Testis (tissue), 3 donors: ENCODE measurements around the gene JSRP1. TPM values are rescaled to one million over a fixed set of nuclear protein-coding genes. Genes with fewer than 3 reads are reported as not detected.

ENCODE experiments used
- DNase-seq: peaks from one replicate; pipeline ENCODE4 v3.0.0-alpha.2; 2019
- H3K27ac ChIP-seq, 2 donors: fragments of 200-600 bp; sonication (generic); one replicate each; pipeline ENCODE4 v1.5.1; 2019
- H3K27me3 ChIP-seq: fragments of 200-600 bp; sonication (generic); one replicate; pipeline ENCODE4 v1.5.1; 2019
- H3K36me3 ChIP-seq: fragments of 200-600 bp; sonication (generic); one replicate; pipeline ENCODE4 v1.5.1; 2017; ENCODE audit warnings: low read depth; ENCODE audit errors: missing control alignments
- H3K4me1 ChIP-seq: fragments of 200-600 bp; sonication (generic); one replicate; pipeline ENCODE4 v1.5.1; 2019
- H3K4me3 ChIP-seq, 2 donors: fragments of 200-600 bp; sonication (generic); one replicate each; pipeline ENCODE4 v1.5.1; 2017 to 2019
- H3K9me3 ChIP-seq: fragments of 200-600 bp; sonication (generic); one replicate; pipeline ENCODE4 v1.5.1; 2017
- POLR2A ChIP-seq: fragments of 450-650 bp; IDR thresholded peaks from one replicate; pipeline ENCODE4 v1.6.1; 2017; ENCODE audit warnings: antibody characterized with exemption, mild to moderate bottlenecking, moderate library complexity
- WGBS, 2 donors: methylation state at CpG; one replicate each; pipeline ENCODE4 v1.1.5; 2018; 5-methylcytosine and 5-hydroxymethylcytosine counted together
- intact Hi-C: fragments of 100-400 bp; cut with DNase I; formaldehyde crosslinking; loops from one replicate; pipeline ENCODE4 v1.15.1; 2023; ENCODE audit warnings: low total_unique reads
- polyA plus RNA-seq: library from polyadenylated mRNA; stranded (reverse); fragments of 350-450 nt; fragmentation: Illumina TruSeq; extraction: RNeasy Lipid Tissue Mini Kit (QIAGEN cat#74804); gene quantifications from one replicate; pipeline ENCODE4 v1.2.3, GENCODE V29; 2014; ENCODE audit warnings: low read depth, low replicate concordance; ENCODE audit not compliant: insufficient read depth
- total RNA-seq, 2 donors: library from RNA; depleted of rRNA; stranded (reverse); fragments of >200 nt; gene quantifications; one replicate each; pipeline ENCODE4 v1.2.3, GENCODE V29; 2016
- TF ChIP-seq, protein P1 (sequence below), 3 experiments: fragments of 450-650 bp in 2 of 3; fragments of 200-600 bp in 1 of 3; sonication (generic) in 1 of 3; IDR thresholded peaks; one replicate each; pipeline ENCODE4 v1.5.1; 2016 to 2019; ENCODE audit warnings: antibody characterized with exemption in 3 of 3, mild to moderate bottlenecking in 2 of 3, moderate library complexity in 1 of 3

The JSRP1 gene
- total and polyA plus RNA-seq, 3 donors from 2014 or later, result 2.2 to 4.6 (median 2.6) TPM

DNA sequence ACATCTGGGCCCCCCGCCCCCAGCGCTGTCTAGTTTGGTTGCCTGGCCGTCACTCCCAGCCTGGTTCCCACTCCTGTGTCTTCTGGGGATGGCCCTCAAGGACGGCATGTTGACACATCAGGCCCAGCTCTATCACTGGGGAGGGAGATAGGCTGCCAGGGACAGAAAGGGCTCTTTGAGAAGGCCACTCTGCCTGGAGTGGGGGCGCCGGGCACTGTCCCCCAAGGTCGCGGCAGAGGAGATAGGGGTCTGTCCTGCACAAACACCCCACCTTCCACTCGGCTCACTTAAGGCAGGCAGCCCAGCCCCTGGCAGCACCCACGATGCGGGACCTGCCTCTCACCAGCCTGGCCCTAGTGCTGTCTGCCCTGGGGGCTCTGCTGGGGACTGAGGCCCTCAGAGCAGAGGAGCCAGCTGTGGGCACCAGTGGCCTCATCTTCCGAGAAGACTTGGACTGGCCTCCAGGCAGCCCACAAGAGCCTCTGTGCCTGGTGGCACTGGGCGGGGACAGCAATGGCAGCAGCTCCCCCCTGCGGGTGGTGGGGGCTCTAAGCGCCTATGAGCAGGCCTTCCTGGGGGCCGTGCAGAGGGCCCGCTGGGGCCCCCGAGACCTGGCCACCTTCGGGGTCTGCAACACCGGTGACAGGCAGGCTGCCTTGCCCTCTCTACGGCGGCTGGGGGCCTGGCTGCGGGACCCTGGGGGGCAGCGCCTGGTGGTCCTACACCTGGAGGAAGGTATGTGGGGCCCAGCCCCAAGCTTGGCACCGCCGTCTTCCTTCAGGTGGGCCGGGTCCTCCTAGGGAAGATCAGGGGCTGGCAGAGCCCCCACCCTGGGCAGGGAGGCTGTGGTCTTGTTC is 7.0 kb downstream of the JSRP1 start, which contains the start of gene AMH:
AMH (plus strand) TSS at position 314 of the 857 bp plus-strand sequence; CDS start at position 324, 10 bp downstream.
- 55 to 65% methylated on average over 4 to 27 of the region's 27 CpGs for WGBS, 2 donors
- DNase-seq, result peak; percentile 82
- H3K27ac ChIP-seq, result peak within 1 kb of the TSS; percentile 24 to 47
- peaks cover 39% of the 10 kb centered on the region for H3K4me1 ChIP-seq
- intact Hi-C loops, result no loop called here
- no peak for TF ChIP-seq POLR2A
- TF ChIP-seq, protein P1, sequence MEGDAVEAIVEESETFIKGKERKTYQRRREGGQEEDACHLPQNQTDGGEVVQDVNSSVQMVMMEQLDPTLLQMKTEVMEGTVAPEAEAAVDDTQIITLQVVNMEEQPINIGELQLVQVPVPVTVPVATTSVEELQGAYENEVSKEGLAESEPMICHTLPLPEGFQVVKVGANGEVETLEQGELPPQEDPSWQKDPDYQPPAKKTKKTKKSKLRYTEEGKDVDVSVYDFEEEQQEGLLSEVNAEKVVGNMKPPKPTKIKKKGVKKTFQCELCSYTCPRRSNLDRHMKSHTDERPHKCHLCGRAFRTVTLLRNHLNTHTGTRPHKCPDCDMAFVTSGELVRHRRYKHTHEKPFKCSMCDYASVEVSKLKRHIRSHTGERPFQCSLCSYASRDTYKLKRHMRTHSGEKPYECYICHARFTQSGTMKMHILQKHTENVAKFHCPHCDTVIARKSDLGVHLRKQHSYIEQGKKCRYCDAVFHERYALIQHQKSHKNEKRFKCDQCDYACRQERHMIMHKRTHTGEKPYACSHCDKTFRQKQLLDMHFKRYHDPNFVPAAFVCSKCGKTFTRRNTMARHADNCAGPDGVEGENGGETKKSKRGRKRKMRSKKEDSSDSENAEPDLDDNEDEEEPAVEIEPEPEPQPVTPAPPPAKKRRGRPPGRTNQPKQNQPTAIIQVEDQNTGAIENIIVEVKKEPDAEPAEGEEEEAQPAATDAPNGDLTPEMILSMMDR (IDR thresholded peaks at IDR 0.05), result no peak
- no peaks in the 10 kb centered on the region for H3K27me3 ChIP-seq
- H3K36me3 ChIP-seq, result no peaks in the 10 kb centered on the region
- H3K9me3 ChIP-seq, result no peaks in the 10 kb centered on the region
- H3K4me3 ChIP-seq, result no peak within 1 kb of the TSS

DNA sequence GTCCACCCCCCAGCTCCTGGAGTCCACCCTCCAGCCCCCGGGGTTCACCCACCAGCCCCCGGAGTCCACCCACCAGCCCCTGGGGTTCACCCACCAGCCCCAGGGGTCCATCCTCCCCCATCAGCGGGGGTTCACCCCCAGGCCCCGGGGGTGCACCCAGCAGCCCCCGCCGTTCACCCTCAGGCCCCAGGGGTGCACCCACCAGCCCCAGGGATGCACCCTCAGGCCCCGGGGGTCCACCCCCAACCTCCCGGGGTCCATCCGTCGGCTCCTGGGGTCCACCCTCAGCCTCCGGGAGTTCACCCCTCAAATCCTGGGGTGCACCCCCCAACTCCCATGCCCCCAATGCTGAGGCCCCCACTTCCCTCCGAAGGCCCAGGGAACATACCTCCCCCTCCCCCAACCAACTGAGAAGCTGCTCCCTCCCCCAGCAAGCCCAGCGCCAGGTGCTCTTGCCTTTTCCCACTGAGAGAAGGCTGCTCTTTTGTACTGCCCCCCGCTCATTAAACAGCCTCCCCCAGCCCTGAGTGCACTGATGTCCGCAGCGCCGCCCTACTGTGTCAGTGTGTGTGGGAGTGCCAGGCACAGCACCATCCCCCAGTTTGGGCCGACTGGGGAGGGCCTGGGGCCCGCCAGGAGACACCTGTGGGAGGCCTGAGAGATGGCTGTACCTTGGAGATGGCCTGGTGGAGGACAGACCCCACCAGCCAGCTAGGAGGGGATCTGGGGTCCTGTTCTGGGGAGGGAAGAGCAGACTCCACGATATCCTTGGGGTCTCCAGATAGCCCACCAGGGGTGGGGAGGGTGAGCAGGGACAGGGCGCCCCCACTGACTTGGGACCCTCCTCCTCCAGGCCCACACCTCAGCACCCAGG is 7.8 kb downstream of the JSRP1 start:
- Histone ChIP-seq H3K4me1 (peaks cover 39% of the 10 kb centered on the region), H3K36me3 (no peaks in the 10 kb centered on the region)
- TF ChIP-seq, protein P1 (IDR thresholded peaks at IDR 0.05), result no peak
- TF ChIP-seq POLR2A, result no peak

DNA sequence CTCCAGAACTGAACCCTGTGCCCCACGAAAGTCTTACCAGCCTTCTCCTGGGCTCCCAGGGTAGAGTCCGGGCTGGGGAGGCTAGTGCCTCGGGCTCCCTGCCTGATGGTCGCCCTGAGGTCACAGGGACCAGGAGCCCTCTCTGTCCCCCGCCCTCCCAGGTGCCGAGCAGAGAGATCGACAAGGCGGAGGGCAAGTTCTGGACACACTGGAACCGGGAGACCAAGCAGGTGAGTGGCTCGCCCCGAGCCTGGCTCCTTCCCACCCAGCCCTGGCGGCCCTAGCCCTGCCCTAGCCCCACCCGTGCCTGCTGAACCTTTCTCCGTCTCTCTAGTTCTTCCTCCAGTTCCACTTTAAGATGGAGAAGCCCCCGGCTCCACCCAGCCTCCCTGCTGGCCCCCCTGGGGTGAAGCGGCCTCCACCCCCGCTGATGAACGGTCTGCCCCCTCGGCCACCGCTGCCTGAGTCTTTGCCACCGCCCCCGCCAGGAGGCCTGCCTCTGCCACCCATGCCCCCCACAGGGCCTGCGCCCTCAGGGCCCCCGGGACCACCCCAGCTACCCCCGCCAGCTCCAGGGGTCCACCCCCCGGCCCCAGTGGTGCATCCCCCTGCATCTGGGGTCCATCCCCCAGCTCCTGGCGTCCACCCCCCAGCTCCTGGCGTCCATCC is 8.7 kb downstream of the JSRP1 start:
- TF ChIP-seq POLR2A, result no peak
- TF ChIP-seq, protein P1 (IDR thresholded peaks at IDR 0.05), result no peak
- H3K36me3 ChIP-seq, result no peaks in the 10 kb centered on the region
- no peaks in the 10 kb centered on the region for H3K9me3 ChIP-seq
- H3K27me3 ChIP-seq, result no peaks in the 10 kb centered on the region
- no peak for DNase-seq
- H3K27ac ChIP-seq, result peak overlapping the region; percentile 2 to 42
- no peak overlapping the region for H3K4me3 ChIP-seq
- H3K4me1 ChIP-seq, result peaks cover 32% of the 10 kb centered on the region
- intact Hi-C loops, result no loop called here
- WGBS, 2 donors, result 72 to 79% methylated on average over 19 to 22 of the region's 28 CpGs

More for the DNA sequence above, 7.8 kb downstream of the JSRP1 start:
- no peak overlapping the region for H3K4me3 ChIP-seq
- no peaks in the 10 kb centered on the region for H3K9me3 ChIP-seq
- no peak for DNase-seq
- peak overlapping the region in 1 of 2 donors; percentile 42 for H3K27ac ChIP-seq
- intact Hi-C loops, result no loop called here
- H3K27me3 ChIP-seq, result no peaks in the 10 kb centered on the region
- WGBS, 2 donors, result 46 to 79% methylated on average over 16 to 18 of the region's 21 CpGs

DNA sequence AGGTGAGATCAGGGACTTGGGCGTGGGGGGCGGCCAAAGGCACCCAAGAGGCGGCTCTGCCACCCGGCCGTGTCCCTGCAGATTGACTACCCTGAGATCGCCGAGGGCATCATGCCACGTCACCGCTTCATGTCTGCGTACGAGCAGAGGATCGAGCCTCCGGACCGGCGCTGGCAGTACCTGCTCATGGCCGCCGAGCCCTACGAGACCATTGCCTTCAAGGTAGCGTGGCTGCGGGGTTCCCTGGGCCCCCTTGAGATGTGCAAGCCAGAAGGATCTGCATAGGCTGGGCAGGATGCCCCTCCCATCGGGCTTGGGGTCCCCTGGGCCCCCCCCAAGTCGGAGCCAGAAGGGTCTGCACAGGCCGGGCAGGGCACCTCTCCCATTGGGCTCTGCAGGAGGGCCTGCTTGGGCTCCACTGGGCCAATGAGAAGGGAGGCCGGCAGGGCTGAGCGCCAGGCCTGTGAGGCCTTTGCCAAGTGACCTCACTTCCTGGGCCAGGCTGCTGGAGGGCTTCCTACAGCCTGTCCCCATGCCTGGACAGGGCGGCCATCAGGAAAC is 9.3 kb downstream of the JSRP1 start:
- intact Hi-C loops, result no loop called here
- peak; percentile 81 for DNase-seq
- Histone ChIP-seq H3K4me1 (peaks cover 29% of the 10 kb centered on the region), H3K9me3 (no peaks in the 10 kb centered on the region), H3K4me3 (no peak overlapping the region), H3K27ac (peak overlapping the region; percentile 2 to 42), H3K36me3 (no peaks in the 10 kb centered on the region), H3K27me3 (no peaks in the 10 kb centered on the region)
- TF ChIP-seq, protein P1 (IDR thresholded peaks at IDR 0.05), result no peak
- TF ChIP-seq POLR2A, result no peak
- WGBS, 2 donors, result 78 to 91% methylated on average over 15 to 25 of the region's 26 CpGs
